GM12878 (cell line): ENCODE results near the gene TMEM86B. TPM values are rescaled to one million over a fixed set of nuclear protein-coding genes. Genes with fewer than 3 reads are reported as not detected.

Source experiments
- CHD2 ChIP-seq: IDR thresholded peaks from 2 replicates; pipeline ENCODE4 v1.6.1; 2011; ENCODE audit warnings: low read depth, low read length, improper control_type of control experiment, borderline replicate concordance
- ETV6 ChIP-seq, 2 experiments: fragments of 450-650 bp in 1 of 2; IDR thresholded peaks in 1 of 2; conservative IDR thresholded peaks in 1 of 2; 2 replicates each; pipeline ENCODE4 v1.6.1; 2014; ENCODE audit warnings: antibody characterized with exemption in 1 of 2, borderline replicate concordance in 1 of 2, low read depth in 1 of 2, mild to moderate bottlenecking in 1 of 2, moderate library complexity in 1 of 2
- HDGF ChIP-seq: fragments of 450-650 bp; IDR thresholded peaks from 2 replicates; pipeline ENCODE4 v1.6.1; 2016; ENCODE audit warnings: antibody characterized with exemption
- IKZF2 ChIP-seq, 2 experiments: fragments of 450-650 bp; IDR thresholded peaks; 2 replicates each; pipeline ENCODE4 v1.6.1; 2017; ENCODE audit warnings: mild to moderate bottlenecking in 2 of 2, moderate library complexity in 2 of 2
- MYC ChIP-seq: IDR thresholded peaks from 2 replicates; pipeline ENCODE4 v1.6.1; 2011; ENCODE audit warnings: mild to moderate bottlenecking, low read length, moderate library complexity, inconsistent platforms; ENCODE audit not compliant: insufficient read depth, insufficient replicate concordance, insufficient read length, severe bottlenecking
- PAX5 ChIP-seq: IDR thresholded peaks from 2 replicates; pipeline ENCODE4 v1.6.1; 2011; ENCODE audit warnings: low read depth, low read length, borderline replicate concordance
- RAD51 ChIP-seq: fragments of 450-650 bp; IDR thresholded peaks from 2 replicates; pipeline ENCODE4 v1.6.1; 2016; ENCODE audit warnings: moderate library complexity, mild to moderate bottlenecking, inconsistent platforms
- SMC3 ChIP-seq: IDR thresholded peaks from 2 replicates; pipeline ENCODE4 v1.6.1; 2011; ENCODE audit warnings: low read length, improper control_type of control experiment, borderline replicate concordance
- polyA plus RNA-seq, 11 experiments: library from polyadenylated mRNA; depleted of rRNA in 4 of 11; unstranded in 6 of 11; stranded (reverse) in 5 of 11; fragments of >200 nt; fragmentation: Nextera tagmentation in 4 of 11; fragmentation: Illumina TruSeq in 1 of 11; extraction: Ambion mirVana in 4 of 11; extraction: Trizol in 1 of 11; gene quantifications; 1 replicate in 1 of 11; 2 replicates in 10 of 11; pipeline versions ENCODE4 v1.2.1 to v1.2.3, GENCODE V29; 2011 to 2016; ENCODE audit warnings: inconsistent platforms in 2 of 11, missing spikeins in 2 of 11, low read depth in 1 of 11
- total RNA-seq, 4 experiments: library from RNA; depleted of rRNA in 3 of 4; stranded (reverse); fragments of >200 nt in 3 of 4; fragmentation: Illumina TruSeq in 1 of 4; extraction: Trizol in 1 of 4; gene quantifications; 2 replicates each; pipeline versions ENCODE4 v1.2.1 to v1.2.3, GENCODE V29; 2013 to 2021
- TF ChIP-seq, protein P1 (sequence below): fragments of 450-650 bp; IDR thresholded peaks from 2 replicates; pipeline ENCODE4 v1.6.1; 2016; ENCODE audit warnings: mild to moderate bottlenecking, moderate library complexity, borderline replicate concordance
- TF ChIP-seq, protein P2 (sequence below): IDR thresholded peaks from 2 replicates; pipeline ENCODE4 v1.6.1; 2011; ENCODE audit warnings: low read depth, low read length, improper control_type of control experiment, borderline replicate concordance
- TF ChIP-seq, protein P3 (sequence below): IDR thresholded peaks from 2 replicates; pipeline ENCODE4 v1.6.1; 2012; ENCODE audit warnings: low read depth, low read length, improper control_type of control experiment
- TF ChIP-seq, protein P4 (sequence below): fragments of 450-650 bp; formaldehyde crosslinking; IDR thresholded peaks from 2 replicates; pipeline ENCODE4 v1.4.0; 2022; ENCODE audit warnings: mild to moderate bottlenecking, moderate library complexity
- TF ChIP-seq, protein P5 (sequence below): fragments of 450-650 bp; IDR thresholded peaks from 2 replicates; pipeline ENCODE4 v1.6.1; 2018; ENCODE audit warnings: borderline replicate concordance, mild to moderate bottlenecking; ENCODE audit not compliant: partially characterized antibody

TMEM86B gene
- total and polyA plus RNA-seq, 10 of the 15 experiments (the other 5 are each of a cell fraction or from before 2014, with no cell fraction given), result 0.26 to 10.6 (median 1.8) TPM

DNA sequence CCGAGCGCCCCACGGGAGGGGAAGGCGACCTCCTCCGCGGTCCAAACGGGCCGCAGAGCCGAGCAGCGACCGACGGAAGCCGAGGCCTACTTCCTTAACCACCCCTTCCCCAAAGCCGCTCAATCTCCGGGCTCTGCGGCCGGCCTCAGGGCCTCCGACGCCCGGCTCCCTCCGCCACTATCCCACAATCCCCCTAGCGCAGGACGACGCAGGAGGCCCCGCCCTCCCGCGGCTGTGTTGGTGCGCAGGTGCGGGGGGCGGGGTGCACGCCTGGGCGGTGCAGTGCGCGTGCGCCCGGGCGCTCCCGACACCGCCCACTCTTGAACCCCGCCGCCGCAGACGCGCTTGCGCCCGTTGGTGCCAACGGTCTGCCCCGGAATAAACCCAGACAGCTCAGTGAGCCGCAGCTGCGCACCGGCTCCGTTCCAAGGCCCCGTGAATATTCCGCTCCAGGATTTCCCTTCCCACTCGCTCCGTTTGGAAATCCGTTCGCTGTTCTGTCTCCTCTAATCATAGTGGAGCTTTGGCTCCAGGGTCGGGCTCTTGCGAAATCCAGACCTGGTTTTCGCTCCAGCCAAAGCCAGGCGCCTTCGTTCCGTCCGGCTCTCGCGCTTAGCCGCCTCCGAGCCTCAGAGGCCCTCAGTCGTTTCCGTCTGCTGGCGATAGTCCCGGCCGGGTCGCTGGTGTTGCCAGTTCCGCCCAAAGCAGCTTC, 30.4 kb upstream of the TMEM86B start, which contains the start of gene PPP6R1 (continued):
- TF ChIP-seq, protein P1, sequence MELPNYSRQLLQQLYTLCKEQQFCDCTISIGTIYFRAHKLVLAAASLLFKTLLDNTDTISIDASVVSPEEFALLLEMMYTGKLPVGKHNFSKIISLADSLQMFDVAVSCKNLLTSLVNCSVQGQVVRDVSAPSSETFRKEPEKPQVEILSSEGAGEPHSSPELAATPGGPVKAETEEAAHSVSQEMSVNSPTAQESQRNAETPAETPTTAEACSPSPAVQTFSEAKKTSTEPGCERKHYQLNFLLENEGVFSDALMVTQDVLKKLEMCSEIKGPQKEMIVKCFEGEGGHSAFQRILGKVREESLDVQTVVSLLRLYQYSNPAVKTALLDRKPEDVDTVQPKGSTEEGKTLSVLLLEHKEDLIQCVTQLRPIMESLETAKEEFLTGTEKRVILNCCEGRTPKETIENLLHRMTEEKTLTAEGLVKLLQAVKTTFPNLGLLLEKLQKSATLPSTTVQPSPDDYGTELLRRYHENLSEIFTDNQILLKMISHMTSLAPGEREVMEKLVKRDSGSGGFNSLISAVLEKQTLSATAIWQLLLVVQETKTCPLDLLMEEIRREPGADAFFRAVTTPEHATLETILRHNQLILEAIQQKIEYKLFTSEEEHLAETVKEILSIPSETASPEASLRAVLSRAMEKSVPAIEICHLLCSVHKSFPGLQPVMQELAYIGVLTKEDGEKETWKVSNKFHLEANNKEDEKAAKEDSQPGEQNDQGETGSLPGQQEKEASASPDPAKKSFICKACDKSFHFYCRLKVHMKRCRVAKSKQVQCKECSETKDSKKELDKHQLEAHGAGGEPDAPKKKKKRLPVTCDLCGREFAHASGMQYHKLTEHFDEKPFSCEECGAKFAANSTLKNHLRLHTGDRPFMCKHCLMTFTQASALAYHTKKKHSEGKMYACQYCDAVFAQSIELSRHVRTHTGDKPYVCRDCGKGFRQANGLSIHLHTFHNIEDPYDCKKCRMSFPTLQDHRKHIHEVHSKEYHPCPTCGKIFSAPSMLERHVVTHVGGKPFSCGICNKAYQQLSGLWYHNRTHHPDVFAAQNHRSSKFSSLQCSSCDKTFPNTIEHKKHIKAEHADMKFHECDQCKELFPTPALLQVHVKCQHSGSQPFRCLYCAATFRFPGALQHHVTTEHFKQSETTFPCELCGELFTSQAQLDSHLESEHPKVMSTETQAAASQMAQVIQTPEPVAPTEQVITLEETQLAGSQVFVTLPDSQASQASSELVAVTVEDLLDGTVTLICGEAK, result peak; percentile 79; the same call in 1 of the 2 replicates
- TF ChIP-seq, protein P2, sequence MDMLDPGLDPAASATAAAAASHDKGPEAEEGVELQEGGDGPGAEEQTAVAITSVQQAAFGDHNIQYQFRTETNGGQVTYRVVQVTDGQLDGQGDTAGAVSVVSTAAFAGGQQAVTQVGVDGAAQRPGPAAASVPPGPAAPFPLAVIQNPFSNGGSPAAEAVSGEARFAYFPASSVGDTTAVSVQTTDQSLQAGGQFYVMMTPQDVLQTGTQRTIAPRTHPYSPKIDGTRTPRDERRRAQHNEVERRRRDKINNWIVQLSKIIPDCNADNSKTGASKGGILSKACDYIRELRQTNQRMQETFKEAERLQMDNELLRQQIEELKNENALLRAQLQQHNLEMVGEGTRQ, result no peak
- TF ChIP-seq IKZF2 (IDR thresholded peaks at IDR 0.05) (peak; percentile 91 to 92), SMC3 (no peak), MYC (no peak), RAD51 (no peak), ETV6 (conservative IDR thresholded peaks at IDR 0.05 in 1 of 2, IDR thresholded peaks at IDR 0.05 in 1 of 2; ENCODE audit: borderline replicate concordance in 1 of 2, low read depth in 1 of 2) (no peak; a peak in 2 of 4 replicates), CHD2 (peak; percentile 63), HDGF (peak; percentile 48; the same call in 1 of the 2 replicates), PAX5 (peak; percentile 65; the same call in 1 of the 2 replicates)
- TF ChIP-seq, protein P3, sequence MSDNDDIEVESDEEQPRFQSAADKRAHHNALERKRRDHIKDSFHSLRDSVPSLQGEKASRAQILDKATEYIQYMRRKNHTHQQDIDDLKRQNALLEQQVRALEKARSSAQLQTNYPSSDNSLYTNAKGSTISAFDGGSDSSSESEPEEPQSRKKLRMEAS, result 0 out of 2 replicates have a peak, but pooled peaks have one; percentile 0
- TF ChIP-seq, protein P4, sequence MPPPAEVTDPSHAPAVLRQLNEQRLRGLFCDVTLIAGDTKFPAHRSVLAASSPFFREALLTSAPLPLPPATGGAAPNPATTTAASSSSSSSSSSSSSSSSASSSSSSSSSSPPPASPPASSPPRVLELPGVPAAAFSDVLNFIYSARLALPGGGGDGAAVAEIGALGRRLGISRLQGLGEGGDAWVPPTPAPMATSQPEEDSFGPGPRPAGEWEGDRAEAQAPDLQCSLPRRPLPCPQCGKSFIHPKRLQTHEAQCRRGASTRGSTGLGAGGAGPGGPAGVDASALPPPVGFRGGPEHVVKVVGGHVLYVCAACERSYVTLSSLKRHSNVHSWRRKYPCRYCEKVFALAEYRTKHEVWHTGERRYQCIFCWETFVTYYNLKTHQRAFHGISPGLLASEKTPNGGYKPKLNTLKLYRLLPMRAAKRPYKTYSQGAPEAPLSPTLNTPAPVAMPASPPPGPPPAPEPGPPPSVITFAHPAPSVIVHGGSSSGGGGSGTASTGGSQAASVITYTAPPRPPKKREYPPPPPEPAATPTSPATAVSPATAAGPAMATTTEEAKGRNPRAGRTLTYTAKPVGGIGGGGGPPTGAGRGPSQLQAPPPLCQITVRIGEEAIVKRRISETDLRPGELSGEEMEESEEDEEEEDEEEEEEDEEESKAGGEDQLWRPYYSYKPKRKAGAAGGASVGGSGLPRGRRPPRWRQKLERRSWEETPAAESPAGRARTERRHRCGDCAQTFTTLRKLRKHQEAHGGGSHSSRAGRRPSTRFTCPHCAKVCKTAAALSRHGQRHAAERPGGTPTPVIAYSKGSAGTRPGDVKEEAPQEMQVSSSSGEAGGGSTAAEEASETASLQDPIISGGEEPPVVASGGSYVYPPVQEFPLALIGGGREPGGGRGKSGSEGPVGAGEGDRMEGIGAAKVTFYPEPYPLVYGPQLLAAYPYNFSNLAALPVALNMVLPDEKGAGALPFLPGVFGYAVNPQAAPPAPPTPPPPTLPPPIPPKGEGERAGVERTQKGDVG, result no peak
- TF ChIP-seq, protein P5, sequence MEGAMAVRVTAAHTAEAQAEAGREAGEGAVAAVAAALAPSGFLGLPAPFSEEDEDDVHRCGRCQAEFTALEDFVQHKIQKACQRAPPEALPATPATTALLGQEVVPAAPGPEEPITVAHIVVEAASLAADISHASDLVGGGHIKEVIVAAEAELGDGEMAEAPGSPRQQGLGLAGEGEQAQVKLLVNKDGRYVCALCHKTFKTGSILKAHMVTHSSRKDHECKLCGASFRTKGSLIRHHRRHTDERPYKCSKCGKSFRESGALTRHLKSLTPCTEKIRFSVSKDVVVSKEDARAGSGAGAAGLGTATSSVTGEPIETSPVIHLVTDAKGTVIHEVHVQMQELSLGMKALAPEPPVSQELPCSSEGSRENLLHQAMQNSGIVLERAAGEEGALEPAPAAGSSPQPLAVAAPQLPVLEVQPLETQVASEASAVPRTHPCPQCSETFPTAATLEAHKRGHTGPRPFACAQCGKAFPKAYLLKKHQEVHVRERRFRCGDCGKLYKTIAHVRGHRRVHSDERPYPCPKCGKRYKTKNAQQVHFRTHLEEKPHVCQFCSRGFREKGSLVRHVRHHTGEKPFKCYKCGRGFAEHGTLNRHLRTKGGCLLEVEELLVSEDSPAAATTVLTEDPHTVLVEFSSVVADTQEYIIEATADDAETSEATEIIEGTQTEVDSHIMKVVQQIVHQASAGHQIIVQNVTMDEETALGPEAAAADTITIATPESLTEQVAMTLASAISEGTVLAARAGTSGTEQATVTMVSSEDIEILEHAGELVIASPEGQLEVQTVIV, result peak; percentile 77
